DMS114 treated with DMSO at 0.1 percent for 48 hours (cell line): ENCODE results near the gene HSP90AB1.
A peak's percentile ranks its signal among the peaks of the same experiment; 100 is the strongest.
"Not testable (repeated sequence)": the region's sequence is repeated elsewhere in the genome, so short reads cannot be mapped to it uniquely, and the experiment has no call there.

Source experiments
- DNase-seq: peaks from one replicate; lab custom pipeline; 2025; ENCODE audit not compliant: unreplicated experiment; lab: John Stamatoyannopoulos, UW

The HSP90AB1 gene

GRCh38 chr6:44222486-44223318, 24.2 kb upstream of the HSP90AB1 start:
- no peak for DNase-seq

DNA sequence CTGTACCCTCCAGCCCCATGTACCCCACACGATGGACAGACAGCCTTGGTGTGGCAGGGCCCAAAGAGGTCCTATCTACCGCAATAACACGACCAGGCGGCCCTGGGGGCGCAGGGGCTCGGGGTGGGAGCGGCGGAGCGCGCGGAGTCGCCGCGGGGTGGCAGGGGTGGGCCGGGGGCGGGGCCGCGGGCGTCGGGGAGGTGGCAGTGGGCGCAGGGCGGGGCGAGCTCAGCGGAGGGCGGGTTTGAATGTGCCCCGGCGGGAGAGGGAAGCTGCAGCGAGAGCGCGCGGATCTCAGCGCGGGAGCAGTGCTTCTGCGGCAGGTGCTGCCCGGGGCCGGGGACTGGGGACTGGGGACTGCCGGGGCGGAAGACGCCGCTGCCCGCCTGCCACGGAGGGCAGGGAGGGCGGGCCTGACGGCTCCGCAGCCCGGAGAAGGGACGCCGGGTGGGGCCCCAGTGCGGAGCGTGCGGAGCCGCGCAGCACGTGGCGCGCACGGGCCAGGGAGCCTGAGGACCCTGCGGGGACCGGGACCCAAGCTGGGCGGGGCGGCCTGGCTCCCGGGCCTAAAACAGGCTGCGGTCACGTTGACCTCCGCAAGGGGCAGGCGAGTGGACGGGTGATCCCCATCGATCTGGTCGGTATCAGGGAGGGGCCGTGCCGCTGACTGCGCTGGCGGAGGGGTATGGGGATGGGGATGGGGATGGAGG, 23.4 kb upstream of the HSP90AB1 start, which contains the start of gene SLC29A1:
Gene SLC29A1, plus strand, starts transcription at position 277 of the 710 bp plus-strand sequence. CDS start 3,719 bp downstream, outside the sequence.
- DNase-seq = peak; percentile 68

DNA sequence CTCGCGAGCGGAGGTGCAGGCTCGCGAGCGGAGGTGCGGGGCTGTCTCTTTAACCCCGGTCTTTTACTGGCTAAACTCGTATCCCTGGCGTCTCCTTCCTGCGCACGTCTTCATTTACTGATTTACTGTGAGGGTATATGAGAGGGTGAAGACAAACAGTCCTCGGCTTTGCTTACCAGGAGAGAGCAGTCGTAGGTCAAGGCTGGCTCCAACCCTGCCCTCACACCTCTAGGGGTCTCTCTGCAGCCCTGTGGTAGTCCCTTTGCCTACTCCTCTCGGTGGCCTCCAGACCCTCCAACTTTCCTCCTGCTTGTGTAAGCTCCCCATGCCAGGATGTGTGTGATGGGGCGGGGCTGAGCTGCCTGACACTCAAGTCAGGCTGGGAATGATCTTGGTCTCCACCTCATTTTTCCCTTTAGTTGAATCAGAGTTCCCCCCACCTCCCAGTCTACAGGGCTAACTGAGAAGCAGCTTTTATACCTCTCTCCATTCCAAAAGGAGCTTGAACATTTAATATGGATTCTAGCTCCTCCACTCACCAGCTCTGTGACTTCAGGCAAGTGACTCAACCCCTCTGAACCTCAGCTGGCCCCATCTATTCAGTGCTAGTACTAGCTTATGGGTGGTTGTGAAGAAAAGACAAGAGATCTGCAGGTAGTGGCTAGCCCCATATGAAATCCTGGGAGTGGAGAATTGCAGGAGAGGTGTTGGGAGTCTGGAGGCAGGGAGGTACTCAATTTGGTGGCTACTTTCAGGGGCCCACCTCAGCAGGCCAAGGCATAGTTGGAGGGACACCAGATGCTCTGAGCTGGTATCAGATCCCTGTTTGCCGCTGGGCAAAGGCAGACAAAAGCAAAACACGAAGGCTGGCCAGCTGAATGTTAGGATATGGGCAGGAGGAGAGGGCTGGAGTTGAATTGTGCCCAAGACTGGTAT, 22.6 kb upstream of the HSP90AB1 start:
- no peak for DNase-seq

DNA sequence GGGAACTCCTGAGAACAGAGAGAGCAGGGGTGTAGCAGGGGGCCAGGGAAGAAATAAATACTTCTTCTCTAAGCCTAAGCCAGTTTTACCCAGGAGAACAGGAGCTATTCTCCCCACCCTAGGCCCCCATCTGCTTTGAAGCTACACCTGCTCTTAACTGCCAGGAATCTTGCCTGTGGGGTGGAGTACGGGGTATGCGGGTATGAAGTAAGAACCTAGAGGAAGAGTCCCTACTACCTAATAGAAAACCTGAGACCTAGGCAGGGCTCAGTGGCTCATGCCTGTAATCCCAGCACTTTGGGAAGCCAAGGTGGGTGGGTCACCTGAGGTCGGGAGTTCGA, 22.0 kb upstream of the HSP90AB1 start:
- DNase-seq = no peak

- no peak for DNase-seq
Measured at GRCh38 chr6:44225579-44226325, 21.1 kb upstream of the HSP90AB1 start.

DNA sequence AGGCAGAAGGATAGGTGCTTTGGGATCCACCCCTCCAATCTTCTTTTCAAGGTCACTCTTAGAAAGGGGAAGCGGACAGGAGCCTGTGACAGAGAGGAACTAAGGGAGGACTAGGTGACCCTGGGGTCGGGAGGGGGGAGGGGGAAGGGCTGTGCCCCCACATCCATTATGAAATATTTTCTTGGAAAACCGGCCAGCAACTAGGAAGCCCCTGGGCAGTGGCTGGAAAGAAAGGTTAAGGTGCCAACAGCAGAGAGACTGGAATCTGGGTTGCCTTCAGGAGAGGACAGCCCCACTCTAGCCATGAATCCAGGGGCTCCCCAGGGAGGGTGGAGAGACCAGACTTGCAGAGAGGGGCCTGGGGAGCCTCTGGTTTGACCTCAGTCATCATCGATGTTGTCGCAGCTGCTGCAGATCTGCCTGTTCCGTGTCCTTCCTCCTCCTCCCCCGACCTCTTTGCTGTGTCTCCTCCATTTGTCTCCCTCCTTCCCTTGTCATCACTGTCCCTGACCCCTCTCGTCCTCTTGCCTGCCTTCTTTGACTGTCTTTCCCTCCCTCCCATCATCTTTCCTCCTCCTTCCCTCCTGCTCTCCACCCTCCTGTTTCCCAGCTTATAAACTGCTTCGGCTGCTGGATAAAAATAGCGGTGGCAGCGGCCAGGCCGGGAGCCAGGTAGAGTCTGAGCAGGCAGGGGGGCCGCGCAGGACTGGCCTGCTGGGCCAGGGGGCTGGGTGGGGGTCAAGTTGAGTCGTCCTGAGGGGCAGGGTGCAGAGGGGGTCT, 20.3 kb upstream of the HSP90AB1 start:
- no peak for DNase-seq

DNA sequence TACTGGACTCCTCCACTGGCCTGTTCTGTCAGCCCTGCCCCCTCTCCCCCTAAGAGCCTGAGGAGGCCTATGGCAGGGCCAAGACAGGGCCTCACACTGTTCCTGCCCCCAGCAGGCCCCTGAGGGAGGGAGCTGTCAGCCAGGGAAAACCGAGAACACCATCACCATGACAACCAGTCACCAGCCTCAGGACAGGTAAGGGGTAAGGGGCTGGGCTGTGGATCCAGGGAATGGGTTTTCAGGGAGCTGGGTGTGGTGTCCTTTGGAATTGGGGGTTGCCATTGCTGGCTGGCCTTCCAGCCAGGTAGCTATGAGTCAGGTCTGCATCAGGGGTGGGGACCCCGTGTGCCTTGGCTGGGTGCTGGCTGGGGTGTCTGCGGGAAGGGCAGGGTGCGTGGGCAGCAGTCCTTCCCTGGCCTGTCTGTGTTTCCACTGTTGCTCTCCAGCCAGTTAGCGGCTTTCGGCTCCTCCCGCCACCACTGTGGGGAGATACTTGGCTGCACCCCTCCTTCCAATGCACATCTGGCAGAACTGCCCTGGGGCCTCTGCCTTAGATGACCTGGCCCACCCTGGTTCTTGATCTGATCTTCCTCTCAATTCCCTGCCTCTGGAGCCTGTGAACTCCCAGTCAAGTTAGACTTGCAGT, 19.6 kb upstream of the HSP90AB1 start:
- no peak for DNase-seq

DNA sequence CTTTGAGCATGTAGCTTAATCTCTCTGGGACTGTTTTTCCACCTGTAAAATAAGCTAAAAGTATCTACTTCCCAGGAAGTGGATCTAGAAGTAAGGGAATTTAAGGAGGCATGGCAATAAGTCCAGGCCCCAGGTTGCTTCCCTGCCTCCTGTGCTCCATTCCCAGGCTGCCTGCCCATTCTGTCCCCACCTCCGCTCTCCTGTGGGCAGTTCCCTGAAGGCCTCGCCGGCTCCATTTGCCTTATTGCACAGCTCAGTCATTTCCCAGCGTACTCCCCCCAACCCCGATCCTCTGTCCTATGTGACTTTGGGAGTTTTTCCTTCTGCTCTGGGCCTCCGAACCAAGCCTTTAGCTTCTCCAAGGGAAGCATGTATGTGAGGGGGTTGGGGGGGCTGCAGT, 18.9 kb upstream of the HSP90AB1 start:
- no peak for DNase-seq

GRCh38 chr6:44228433-44228832, 18.5 kb upstream of the HSP90AB1 start:
- DNase-seq = no peak

DNA sequence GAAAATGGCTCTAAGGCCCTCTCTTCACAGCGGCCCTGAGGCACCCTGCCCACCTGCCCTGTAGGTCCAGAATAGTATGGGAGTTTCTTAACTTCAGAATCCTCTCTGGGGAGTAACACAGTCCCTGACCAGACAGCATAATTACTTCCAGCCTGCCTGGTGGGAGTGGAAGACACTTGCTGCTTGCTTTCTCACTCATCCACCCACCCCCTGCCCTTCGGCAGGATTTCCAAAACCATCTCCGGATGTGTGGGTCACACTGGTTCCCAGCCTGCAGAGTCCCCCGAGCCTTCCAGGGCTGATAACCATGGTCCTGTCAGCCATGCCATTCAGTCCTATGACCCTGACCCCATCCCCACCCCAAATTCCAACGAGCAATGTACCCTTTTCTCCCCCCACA, 18.1 kb upstream of the HSP90AB1 start:
- no peak for DNase-seq

GRCh38 chr6:44229376-44230033, 17.4 kb upstream of the HSP90AB1 start:
- no peak for DNase-seq

DNA sequence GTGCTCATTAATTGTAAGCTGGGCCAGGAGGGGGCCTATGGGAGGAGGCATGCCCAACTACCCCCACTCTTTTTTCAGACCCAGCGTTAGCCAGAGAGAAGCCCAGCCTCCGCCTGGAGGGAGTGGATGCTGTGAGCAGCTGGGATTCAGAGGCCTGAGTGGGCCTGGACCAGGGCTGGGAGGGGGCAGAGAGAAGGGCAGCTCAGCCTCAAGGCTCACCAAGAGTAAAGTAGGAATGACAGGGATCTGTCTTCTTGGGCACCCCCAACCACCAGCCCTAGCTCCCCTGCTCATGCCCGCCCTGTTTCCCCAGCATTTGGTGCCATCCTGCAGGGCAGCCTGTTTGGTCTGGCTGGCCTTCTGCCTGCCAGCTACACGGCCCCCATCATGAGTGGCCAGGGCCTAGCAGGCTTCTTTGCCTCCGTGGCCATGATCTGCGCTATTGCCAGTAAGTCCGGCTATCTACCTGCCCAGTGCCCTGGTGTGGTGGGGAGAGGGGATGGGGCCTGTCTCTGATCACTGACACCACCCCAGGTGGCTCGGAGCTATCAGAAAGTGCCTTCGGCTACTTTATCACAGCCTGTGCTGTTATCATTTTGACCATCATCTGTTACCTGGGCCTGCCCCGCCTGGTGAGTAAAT, 16.7 kb upstream of the HSP90AB1 start:
- no peak for DNase-seq

- DNase-seq = not testable (repeated sequence)
Measured at GRCh38 chr6:44231426-44231825, 15.5 kb upstream of the HSP90AB1 start.

DNA sequence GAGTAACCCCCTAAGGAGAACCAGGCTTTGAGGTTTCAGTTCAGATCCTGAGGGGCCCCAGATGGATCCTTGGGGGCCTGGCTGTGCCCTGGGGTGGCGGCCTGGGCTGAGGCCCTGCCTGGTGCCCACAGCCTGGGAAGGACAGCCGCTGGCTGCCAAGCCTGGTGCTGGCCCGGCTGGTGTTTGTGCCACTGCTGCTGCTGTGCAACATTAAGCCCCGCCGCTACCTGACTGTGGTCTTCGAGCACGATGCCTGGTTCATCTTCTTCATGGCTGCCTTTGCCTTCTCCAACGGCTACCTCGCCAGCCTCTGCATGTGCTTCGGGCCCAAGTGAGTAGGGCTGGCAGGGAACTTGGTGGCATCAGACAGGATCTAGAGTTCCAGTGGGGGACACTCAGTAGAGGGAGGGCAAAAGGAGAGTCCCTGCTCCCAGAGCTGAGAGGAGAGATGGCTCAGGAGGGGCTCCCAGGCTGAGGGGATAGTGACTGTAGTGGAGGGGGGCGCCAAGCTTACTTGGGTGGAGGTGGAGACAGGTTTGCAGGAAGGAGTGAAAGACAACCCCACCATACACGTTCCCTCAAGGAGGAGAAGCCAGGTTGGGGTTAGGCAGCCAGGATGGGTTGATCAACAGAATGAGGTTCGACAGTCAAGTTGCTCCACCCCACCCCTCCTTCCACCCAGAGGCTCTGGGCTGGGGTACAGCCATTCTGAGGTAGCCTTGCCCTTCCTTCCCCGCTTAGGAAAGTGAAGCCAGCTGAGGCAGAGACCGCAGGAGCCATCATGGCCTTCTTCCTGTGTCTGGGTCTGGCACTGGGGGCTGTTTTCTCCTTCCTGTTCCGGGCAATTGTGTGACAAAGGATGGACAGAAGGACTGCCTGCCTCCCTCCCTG, 14.0 kb upstream of the HSP90AB1 start:
- no peak for DNase-seq

DNA sequence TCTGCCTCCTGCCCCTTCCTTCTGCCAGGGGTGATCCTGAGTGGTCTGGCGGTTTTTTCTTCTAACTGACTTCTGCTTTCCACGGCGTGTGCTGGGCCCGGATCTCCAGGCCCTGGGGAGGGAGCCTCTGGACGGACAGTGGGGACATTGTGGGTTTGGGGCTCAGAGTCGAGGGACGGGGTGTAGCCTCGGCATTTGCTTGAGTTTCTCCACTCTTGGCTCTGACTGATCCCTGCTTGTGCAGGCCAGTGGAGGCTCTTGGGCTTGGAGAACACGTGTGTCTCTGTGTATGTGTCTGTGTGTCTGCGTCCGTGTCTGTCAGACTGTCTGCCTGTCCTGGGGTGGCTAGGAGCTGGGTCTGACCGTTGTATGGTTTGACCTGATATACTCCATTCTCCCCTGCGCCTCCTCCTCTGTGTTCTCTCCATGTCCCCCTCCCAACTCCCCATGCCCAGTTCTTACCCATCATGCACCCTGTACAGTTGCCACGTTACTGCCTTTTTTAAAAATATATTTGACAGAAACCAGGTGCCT, 13.3 kb upstream of the HSP90AB1 start:
- DNase-seq = no peak

DNA sequence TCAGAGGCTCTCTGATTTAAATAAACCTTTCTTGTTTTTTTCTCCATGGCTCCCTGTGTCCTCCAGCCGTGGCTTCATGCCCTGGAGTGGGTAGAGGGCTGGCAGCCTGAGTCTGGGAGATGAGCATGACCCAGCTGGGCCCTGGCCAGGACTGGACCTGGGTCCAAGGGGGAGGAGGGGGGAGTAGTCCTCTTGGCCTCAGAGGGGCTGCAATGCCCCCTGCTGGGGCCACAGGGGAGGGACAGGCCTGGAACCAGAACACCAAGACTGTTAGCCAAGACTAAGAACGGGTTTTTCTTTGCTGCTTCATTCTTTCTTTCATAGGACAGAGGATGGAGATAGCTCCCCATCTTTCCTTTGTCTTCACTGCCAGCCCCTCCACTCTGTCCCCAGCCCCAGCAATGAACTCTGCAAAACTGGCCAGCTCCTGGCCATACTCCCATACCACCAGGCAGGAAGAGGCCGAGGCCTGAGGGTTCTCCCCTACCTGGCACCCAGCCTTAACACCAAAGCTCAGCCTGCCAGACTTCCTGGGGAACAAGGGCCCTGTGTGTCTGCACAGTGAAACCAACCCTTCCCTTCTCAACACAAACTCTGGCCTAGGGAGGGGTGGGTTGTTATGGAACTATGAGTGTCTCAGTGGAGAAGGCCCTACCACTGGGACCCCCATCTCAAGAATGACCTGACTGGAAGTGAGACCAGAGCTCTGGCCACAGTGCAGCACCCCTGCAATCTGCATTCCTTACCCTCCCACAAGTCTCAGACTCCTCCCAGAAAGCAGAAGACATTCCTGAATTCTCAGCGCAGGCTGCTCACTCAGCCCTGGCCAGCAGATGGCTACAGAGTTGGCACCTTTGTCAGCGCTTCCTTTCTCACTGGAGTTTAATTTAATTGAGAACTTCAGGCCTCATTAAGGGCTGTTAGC, 12.5 kb upstream of the HSP90AB1 start:
- peak; percentile 50 for DNase-seq
